HCT116 (cell line): ENCODE results near the gene CADPS.

ENCODE experiments used
- ATF3 ChIP-seq: IDR thresholded peaks from 2 replicates; pipeline ENCODE4 v1.6.1; 2012
- CTCF ChIP-seq, 3 experiments: fragments of 200-600 bp in 1 of 3; sonication (generic) in 1 of 3; IDR thresholded peaks in 2 of 3; conservative IDR thresholded peaks in 1 of 3; 2 replicates each; pipeline ENCODE4 v1.5.1; 2012 to 2017; ENCODE audit warnings: low read depth in 2 of 3, low read length in 2 of 3, antibody characterized with exemption in 1 of 3, borderline replicate concordance in 1 of 3, control low read depth in 1 of 3, mild to moderate bottlenecking in 1 of 3, mixed read lengths in 1 of 3, mixed run types in 1 of 3, moderate library complexity in 1 of 3; ENCODE audit not compliant: insufficient read depth in 1 of 3
- ELF1 ChIP-seq: IDR thresholded peaks from 2 replicates; pipeline ENCODE4 v1.6.1; 2012; ENCODE audit warnings: low read depth, borderline replicate concordance
- EZH2 ChIP-seq: fragments of 200-600 bp; sonication (generic); IDR thresholded peaks from 2 replicates; pipeline ENCODE4 v1.6.1; 2017; ENCODE audit warnings: antibody characterized with exemption, mixed run types
- POLR2A ChIP-seq: IDR thresholded peaks from 2 replicates; pipeline ENCODE4 v1.7.0; 2011; ENCODE audit warnings: borderline replicate concordance; ENCODE audit not compliant: insufficient read depth, insufficient read length; ENCODE audit errors: extremely low read depth
- POLR2AphosphoS5 ChIP-seq: IDR thresholded peaks from 2 replicates; pipeline ENCODE4 v1.6.1; 2011; ENCODE audit warnings: mild to moderate bottlenecking, low read depth, low read length, moderate library complexity
- REST ChIP-seq: IDR thresholded peaks from 2 replicates; pipeline ENCODE4 v1.6.1; 2012; ENCODE audit warnings: low read depth
- SRF ChIP-seq: IDR thresholded peaks from 2 replicates; pipeline ENCODE4 v1.6.1; 2012; ENCODE audit warnings: low read depth
- TCF7L2 ChIP-seq: IDR thresholded peaks from 2 replicates; pipeline ENCODE4 v1.7.0; 2011; ENCODE audit warnings: borderline replicate concordance, inconsistent platforms; ENCODE audit not compliant: insufficient read depth, insufficient read length; ENCODE audit errors: extremely low read depth
- YY1 ChIP-seq: IDR thresholded peaks from 2 replicates; pipeline ENCODE4 v1.6.1; 2011; ENCODE audit warnings: low read length, low read depth, moderate library complexity, mild to moderate bottlenecking; ENCODE audit not compliant: insufficient replicate concordance; ENCODE audit errors: extremely low read depth
- ZFX ChIP-seq: fragments of 450-650 bp; IDR thresholded peaks from 2 replicates; pipeline ENCODE4 v1.6.1; 2017

- TF ChIP-seq ZFX (no peak), EZH2 (no peak), CTCF (IDR thresholded peaks at IDR 0.05 in 2 of 3, conservative IDR thresholded peaks at IDR 0.05 in 1 of 3; ENCODE audit: borderline replicate concordance in 1 of 3, insufficient read depth in 1 of 3, low read depth in 2 of 3, low read length in 2 of 3) (no peak), POLR2A (no peak), YY1 (no peak), SRF (no peak), POLR2AphosphoS5 (no peak), ATF3 (no peak), ELF1 (no peak), REST (no peak), TCF7L2 (no peak)
Observed at GRCh38 chr3:62582495-62583172, 292.6 kb downstream of the CADPS start.
